ENCODE measurements around the gene ST3GAL3.
A peak's percentile ranks its signal among the peaks of the same experiment; 100 is the strongest.

GRCh38 chr1:43946236-43947060 is 239.1 kb downstream of the ST3GAL3 start, which contains the start of gene IPO13:
- TF ChIP-seq CTCF (IDR thresholded peaks at IDR 0.05) (peak; percentile 66), GTF2I (CRISPR knock-in tag; conservative IDR thresholded peaks at IDR 0.05) (no peak), CREM (CRISPR knock-in tag; IDR thresholded peaks at IDR 0.05) (peak; percentile 32; the same call in 1 of the 2 replicates), JUN (CRISPR knock-in tag; IDR thresholded peaks at IDR 0.05) (no peak)

Measured in WTC11 (cell line).